OCI-LY7 (cell line): ENCODE data around the gene AP1M1. TPM values are rescaled to one million over a fixed set of nuclear protein-coding genes. Genes with fewer than 3 reads are reported as not detected.

Source experiments
- small RNA-seq: library from RNA; depleted of rRNA; stranded (forward); fragments of <200 nt; gene quantifications from one replicate; pipeline ENCODE3, GENCODE V24; 2014
- total RNA-seq, 2 experiments: library from RNA; depleted of rRNA in 1 of 2; stranded (reverse); fragments of >200 nt in 1 of 2; shearing (Covaris generic) in 1 of 2; gene quantifications; 2 replicates each; pipeline ENCODE4 v1.2.3, GENCODE V29; 2014 to 2022

Gene AP1M1
- total RNA-seq, 2 experiments from 2014 or later = 92.9 to 94.6 TPM

Small RNAs within 50 kb of the gene (small RNA-seq; reads per million reads assigned to genes)
- gene RF00017 = not detected

Other genes with a start within 250 kb of the AP1M1 start
- not detected in 2 replicates for gene OR10H4, start 248.9 kb upstream of the AP1M1 start, total RNA-seq (2014; rRNA removed; shearing (Covaris generic))
- gene OR10H4, start 248.9 kb upstream of the AP1M1 start, total RNA-seq (2022) = not detected in 2 replicates
- gene TPM4, start 121.4 kb upstream of the AP1M1 start, total RNA-seq (2014; rRNA removed; shearing (Covaris generic)) = 111 and 134 TPM in 2 replicates
- 98.1 and 108 TPM in 2 replicates for gene TPM4, start 121.4 kb upstream of the AP1M1 start, total RNA-seq (2022)
- gene RAB8A, start 86.0 kb upstream of the AP1M1 start, total RNA-seq (2014; rRNA removed; shearing (Covaris generic)) = 64.9 and 69.1 TPM in 2 replicates
- gene RAB8A, start 86.0 kb upstream of the AP1M1 start, total RNA-seq (2022) = 124 and 138 TPM in 2 replicates
- gene HSH2D, start 54.2 kb upstream of the AP1M1 start, total RNA-seq (2014; rRNA removed; shearing (Covaris generic)) = 52.4 and 57.6 TPM in 2 replicates
- 70.4 and 79.0 TPM in 2 replicates for gene HSH2D, start 54.2 kb upstream of the AP1M1 start, total RNA-seq (2022)
- 5.4 TPM in 1 of 2 replicates, not detected in the other for gene CIB3, start 24.4 kb upstream of the AP1M1 start, total RNA-seq (2014; rRNA removed; shearing (Covaris generic))
- gene CIB3, start 24.4 kb upstream of the AP1M1 start, total RNA-seq (2022) = not detected in 2 replicates
- 71.0 and 104 TPM in 2 replicates for gene FAM32A, start 12.5 kb upstream of the AP1M1 start, total RNA-seq (2014; rRNA removed; shearing (Covaris generic))
- 64.5 and 65.7 TPM in 2 replicates for gene FAM32A, start 12.5 kb upstream of the AP1M1 start, total RNA-seq (2022)
- gene KLF2, start 126.9 kb downstream of the AP1M1 start, total RNA-seq (2014; rRNA removed; shearing (Covaris generic)) = 4.5 and 8.6 TPM in 2 replicates
- gene KLF2, start 126.9 kb downstream of the AP1M1 start, total RNA-seq (2022) = 6.2 and 8.2 TPM in 2 replicates